Stimulated activated CD8-positive, alpha-beta memory T cell treated with anti-CD3 and anti-CD28 coated beads, Interleukin-4, amount 100 ng/mL, for 24 hours (primary cell): ENCODE data around the gene HIBADH.
"Not testable (repeated sequence)": the region's sequence is repeated elsewhere in the genome, so short reads cannot be mapped to it uniquely, and the experiment has no call there.

ENCODE experiments used
- DNase-seq: peaks from one replicate; pipeline ENCODE4 v3.0.0-alpha.2; 2020; ENCODE audit warnings: low read depth

Gene HIBADH

GRCh38 chr7:27600247-27600646 lies 62.4 kb downstream of the HIBADH start:
- no peak for DNase-seq

DNA sequence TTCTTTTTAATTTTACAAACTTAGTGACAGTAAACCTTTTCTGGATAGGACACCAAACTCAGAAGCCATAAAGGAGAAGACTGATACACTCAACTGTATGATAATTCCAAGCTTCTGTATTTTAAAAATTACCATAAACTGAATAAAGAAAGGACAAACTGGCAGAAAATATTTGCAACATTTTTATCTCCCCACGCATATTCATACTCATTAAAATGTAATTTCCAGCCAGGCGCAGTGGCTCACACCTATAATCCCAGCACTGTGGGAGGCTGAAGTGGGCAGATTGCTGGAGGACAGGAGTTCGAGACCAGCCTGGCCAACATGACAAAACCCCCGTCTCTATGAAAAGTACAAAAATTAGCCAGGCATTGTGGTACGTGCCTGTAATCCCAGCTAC lies 67.7 kb downstream of the HIBADH start:
- DNase-seq = no peak

GRCh38 chr7:27593226-27593625 lies 69.5 kb downstream of the HIBADH start:
- no peak for DNase-seq

- no peak for DNase-seq
These were observed 72.3 kb downstream of the HIBADH start for GRCh38 chr7:27590416-27590815.

GRCh38 chr7:27587429-27587828 lies 75.3 kb downstream of the HIBADH start:
- no peak for DNase-seq

GRCh38 chr7:27586825-27587224 lies 75.9 kb downstream of the HIBADH start:
- DNase-seq = no peak

DNA sequence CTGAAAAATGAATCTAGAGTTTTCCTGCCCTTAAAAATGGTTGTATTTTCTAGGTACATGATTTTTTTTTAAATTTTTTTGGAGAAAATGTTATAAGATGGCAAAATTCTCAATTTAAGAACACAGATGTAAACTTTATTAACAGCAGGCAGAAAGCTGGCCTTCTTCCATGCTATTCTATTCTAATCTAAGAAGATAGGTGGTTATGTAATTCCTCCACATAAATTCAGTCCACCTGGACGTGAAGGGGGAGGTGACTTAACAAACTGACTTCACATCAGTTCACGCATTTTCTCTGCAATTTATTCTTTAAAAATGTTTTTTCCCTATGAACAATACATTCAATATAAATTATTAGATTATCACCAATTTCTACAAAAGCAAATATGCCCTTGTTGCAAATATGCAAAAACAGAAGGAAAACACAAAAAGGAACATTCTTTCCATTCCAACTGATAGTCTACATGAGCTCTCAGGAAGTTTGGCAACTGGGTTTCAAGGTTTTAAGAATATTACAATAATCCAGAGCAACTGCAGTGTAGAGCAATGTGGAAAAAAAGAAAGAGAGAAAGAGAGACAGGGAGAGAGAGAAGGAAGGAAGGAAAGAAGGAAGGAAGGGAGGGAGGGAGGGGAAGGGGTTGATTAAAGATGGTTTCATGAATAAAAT lies 76.8 kb downstream of the HIBADH start:
- no peak for DNase-seq

DNA sequence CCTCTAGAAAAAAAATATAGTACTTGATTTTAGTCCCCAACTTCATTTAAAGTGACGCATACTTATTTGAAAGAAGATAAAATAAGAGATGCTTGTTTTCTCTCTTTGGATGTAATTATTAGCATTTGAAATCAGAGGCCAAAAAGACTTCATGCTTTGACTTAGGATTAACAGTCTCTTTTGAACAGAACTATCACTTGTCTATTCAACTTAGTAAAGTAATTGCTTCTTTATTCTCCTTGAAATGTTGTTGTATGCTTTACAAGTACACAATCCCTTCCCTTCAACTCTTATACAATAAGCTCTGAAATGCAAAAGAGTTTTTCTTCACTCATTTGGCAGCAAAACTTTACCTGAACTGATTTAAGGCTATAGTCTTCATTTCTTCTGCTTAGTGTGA lies 80.8 kb downstream of the HIBADH start:
- DNase-seq = no peak

GRCh38 chr7:27581119-27581518 lies 81.6 kb downstream of the HIBADH start:
- DNase-seq = no peak

DNA sequence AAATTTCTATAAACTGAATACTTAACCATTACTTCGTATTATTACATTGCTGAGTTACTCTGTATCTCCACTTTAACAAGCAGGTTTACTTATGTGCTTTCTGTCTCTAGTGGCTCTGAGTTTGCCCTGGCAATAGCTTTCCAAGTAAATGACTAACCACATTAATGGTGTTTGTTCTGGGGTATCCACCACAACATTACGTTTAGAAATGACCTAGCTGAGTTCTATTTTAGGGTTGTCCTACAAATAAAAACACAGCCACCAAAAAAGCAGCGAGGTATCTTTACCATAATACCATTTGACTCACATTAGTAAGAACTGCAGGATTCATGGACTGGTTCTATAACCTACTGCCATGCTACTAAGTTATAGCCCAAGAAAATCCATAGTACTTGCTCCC lies 83.1 kb downstream of the HIBADH start:
- no peak for DNase-seq

GRCh38 chr7:27578169-27578568 lies 84.5 kb downstream of the HIBADH start:
- not testable (repeated sequence) for DNase-seq

GRCh38 chr7:27576360-27576944 lies 86.2 kb downstream of the HIBADH start:
- no peak for DNase-seq

DNA sequence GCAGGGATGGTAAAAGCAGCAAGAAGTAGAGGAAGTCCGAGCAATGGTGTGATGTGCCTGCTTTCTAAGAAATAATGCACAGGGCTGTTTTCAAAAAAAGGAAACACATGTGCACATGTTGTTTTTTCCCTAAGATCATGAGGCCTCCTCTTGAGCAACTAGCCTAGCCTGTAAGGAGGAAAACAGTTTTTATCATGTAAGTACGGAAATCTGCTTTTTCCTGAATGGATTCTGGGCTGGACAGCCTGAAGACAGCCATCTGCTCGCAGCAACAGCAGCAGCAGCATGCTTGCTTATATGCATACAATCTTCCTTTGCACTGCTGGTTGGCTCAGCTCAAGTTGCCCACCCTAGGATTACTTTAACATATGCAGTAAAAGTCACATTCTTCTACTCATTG lies 87.1 kb downstream of the HIBADH start:
- DNase-seq = no peak

- DNase-seq = no peak
These were observed 93.6 kb downstream of the HIBADH start for GRCh38 chr7:27569106-27569505.

- no peak for DNase-seq
These were observed 95.4 kb downstream of the HIBADH start for GRCh38 chr7:27567266-27567665.

- DNase-seq = no peak
These were observed 97.7 kb downstream of the HIBADH start for GRCh38 chr7:27564881-27565482.

GRCh38 chr7:27560706-27561235 lies 101.9 kb downstream of the HIBADH start:
- no peak for DNase-seq

GRCh38 chr7:27555670-27556069 lies 107.0 kb downstream of the HIBADH start:
- DNase-seq = no peak

GRCh38 chr7:27554826-27555225 lies 107.9 kb downstream of the HIBADH start:
- no peak for DNase-seq

DNA sequence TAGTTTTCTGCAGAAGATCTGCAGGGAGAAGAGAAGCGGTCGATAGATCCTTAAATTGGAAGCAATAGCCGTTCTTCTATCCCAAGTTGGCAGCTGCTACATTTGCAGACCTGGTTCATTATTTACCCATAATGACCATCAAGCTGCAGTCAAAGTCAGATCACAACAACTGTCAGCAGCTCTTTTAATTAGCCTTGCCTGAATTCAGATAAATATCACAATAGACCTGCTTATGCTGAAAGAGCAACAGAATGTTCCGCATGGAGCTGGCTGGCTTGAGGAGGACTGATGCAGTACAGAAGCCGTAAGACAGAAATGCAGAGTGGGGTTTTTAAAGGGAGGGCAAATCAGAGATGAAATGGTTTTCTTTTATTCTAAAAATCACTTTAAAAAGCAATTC lies 109.4 kb downstream of the HIBADH start:
- DNase-seq = no peak

DNA sequence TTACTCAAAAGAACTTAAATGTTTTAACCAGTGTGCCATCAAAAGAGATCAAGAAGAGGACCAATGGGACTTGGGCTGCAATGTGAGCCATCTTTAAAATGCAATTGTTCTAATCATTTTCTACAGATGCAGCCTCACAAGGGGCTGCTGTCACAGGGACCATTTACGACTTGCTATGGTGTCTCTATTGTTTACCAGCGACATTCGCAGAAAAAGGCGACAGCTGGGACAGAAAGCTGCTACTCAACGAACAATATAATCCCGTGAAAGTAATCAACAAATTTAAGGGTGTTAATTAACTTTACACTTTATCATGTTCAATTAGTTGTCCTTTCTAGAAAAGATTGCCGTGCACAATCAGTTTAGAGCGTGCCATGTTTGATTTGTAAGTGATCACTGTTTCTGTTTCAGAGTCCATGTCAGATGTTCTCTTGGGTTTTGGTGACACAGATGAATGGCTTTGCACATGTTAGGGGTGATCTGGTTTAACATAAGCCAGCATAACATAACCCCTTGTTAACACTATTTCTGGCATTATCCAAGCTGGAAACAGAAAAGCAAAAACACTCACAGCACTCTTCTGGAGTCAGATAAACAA lies 110.8 kb downstream of the HIBADH start:
- DNase-seq = no peak

- DNase-seq = no peak
These were observed 113.1 kb downstream of the HIBADH start for GRCh38 chr7:27549606-27550005.

DNA sequence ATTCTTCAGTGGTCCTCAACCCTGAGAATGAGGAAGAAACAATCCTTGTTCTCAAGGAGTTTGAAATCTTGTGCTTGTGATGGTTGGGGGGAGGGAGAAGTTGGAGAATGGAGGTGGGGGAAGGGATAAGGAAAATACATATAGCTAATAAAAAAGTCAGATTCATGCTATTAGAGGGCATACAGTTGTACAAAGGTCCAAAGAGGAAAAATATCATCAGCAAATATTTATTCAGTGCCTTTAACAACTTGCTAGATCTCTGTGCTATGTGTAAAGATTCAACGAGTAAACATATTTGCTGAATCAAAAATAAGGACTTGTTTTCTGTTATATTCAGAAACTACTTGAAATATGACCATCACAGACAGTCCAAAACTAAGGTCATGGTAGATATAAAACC lies 114.4 kb downstream of the HIBADH start:
- DNase-seq = no peak
